ENCODE data around the gene FLVCR2.

DNA sequence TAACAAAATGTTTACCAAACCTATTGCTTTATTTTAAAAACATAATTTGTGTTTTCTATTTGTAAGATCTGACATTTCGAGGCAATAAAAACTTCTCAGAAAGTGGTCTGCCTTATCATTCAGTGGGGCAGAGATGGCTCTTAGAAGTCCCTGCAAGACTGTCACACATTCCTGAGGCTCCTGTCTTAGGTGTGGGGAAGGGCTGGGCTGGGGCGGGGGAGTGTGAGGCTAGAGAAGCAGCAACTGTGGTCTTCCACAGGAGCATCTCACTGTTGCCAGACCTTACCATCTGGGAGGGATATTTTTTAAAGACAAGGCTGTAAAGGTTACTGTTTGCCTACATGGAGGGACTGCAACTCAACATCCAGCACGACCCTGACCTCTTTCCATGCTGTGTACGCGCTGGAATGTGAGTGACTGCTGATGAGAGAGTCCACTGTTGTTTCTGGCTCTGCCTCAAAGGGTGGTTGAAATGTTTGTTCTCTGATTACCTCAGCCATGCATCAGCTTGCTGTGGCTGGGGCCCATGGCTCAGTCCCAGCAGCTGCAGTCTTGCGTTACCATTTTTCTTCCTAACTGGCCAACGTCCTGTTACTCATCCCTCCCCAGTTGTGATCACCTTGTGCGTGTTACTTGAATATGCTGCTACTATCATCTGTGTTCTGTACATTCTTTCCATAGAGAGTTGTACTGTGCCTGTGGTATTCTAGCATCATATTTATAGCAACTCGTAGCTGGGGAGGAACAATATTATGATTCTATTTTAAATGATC lies 69.8 kb downstream of the FLVCR2 start:
- TF ChIP-seq CTCF (tag by site-specific recombination; IDR thresholded peaks at IDR 0.05) (no peak), SCRT1 (tag by site-specific recombination; IDR thresholded peaks at IDR 0.05; ENCODE audit: borderline replicate concordance) (no peak), ZNF2 (tag by site-specific recombination; IDR thresholded peaks at IDR 0.05) (no peak), YY1 (tag by site-specific recombination; IDR thresholded peaks at IDR 0.05) (no peak), ZNF837 (tag by site-specific recombination; IDR thresholded peaks at IDR 0.05) (no peak)
- TF ChIP-seq, protein P1, sequence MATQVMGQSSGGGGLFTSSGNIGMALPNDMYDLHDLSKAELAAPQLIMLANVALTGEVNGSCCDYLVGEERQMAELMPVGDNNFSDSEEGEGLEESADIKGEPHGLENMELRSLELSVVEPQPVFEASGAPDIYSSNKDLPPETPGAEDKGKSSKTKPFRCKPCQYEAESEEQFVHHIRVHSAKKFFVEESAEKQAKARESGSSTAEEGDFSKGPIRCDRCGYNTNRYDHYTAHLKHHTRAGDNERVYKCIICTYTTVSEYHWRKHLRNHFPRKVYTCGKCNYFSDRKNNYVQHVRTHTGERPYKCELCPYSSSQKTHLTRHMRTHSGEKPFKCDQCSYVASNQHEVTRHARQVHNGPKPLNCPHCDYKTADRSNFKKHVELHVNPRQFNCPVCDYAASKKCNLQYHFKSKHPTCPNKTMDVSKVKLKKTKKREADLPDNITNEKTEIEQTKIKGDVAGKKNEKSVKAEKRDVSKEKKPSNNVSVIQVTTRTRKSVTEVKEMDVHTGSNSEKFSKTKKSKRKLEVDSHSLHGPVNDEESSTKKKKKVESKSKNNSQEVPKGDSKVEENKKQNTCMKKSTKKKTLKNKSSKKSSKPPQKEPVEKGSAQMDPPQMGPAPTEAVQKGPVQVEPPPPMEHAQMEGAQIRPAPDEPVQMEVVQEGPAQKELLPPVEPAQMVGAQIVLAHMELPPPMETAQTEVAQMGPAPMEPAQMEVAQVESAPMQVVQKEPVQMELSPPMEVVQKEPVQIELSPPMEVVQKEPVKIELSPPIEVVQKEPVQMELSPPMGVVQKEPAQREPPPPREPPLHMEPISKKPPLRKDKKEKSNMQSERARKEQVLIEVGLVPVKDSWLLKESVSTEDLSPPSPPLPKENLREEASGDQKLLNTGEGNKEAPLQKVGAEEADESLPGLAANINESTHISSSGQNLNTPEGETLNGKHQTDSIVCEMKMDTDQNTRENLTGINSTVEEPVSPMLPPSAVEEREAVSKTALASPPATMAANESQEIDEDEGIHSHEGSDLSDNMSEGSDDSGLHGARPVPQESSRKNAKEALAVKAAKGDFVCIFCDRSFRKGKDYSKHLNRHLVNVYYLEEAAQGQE (tag by site-specific recombination; IDR thresholded peaks at IDR 0.05), result no peak

Data from HEK293 (cell line).